Central memory CD4-positive, alpha-beta T cell (primary cell): ENCODE results near the gene DMAC2L.
"Not testable (repeated sequence)": the region's sequence is repeated elsewhere in the genome, so short reads cannot be mapped to it uniquely, and the experiment has no call there.

Source experiments
- DNase-seq: peaks from one replicate; pipeline ENCODE4 v3.0.0; 2022
- total RNA-seq, 3 experiments: gene quantifications; one replicate each; lab custom pipeline; 2026; lab: John Stamatoyannopoulos, UW

The DMAC2L gene
- total RNA-seq: 14.3 to 20.5 (median 16.2) reads per million in 3 experiments

- peak; percentile 86 for DNase-seq
These were observed at the start of gene DMAC2L, which contains the start of gene L2HGDH for GRCh38 chr14:50311972-50312733. TSS of gene DMAC2L (plus strand) at chr14:50312324. CDS start at chr14:50321488, 9,164 bp downstream. TSS of gene L2HGDH (minus strand) at chr14:50312229. CDS start at chr14:50312150, 79 bp downstream.

- DNase-seq: no peak
These were observed 49.3 kb upstream of the DMAC2L start for GRCh38 chr14:50262865-50263264.

- DNase-seq: no peak
These were observed 48.8 kb upstream of the DMAC2L start for GRCh38 chr14:50263321-50263720.

- no peak for DNase-seq
These were observed 47.1 kb upstream of the DMAC2L start for GRCh38 chr14:50265029-50265428.

GRCh38 chr14:50270932-50271331, 41.2 kb upstream of the DMAC2L start:
- no peak for DNase-seq

- no peak for DNase-seq
These were observed 39.6 kb upstream of the DMAC2L start for GRCh38 chr14:50272498-50272897.

- no peak for DNase-seq
These were observed 26.3 kb upstream of the DMAC2L start for GRCh38 chr14:50285861-50286260.

GRCh38 chr14:50288146-50288545, 24.0 kb upstream of the DMAC2L start:
- no peak for DNase-seq

- DNase-seq: no peak
These were observed 21.8 kb upstream of the DMAC2L start for GRCh38 chr14:50290306-50290705.

GRCh38 chr14:50299585-50299984, 12.5 kb upstream of the DMAC2L start:
- no peak for DNase-seq

- DNase-seq: no peak
These were observed 10.2 kb upstream of the DMAC2L start for GRCh38 chr14:50301914-50302313.

- DNase-seq: no peak
These were observed 8.2 kb upstream of the DMAC2L start for GRCh38 chr14:50303744-50304471.

- no peak for DNase-seq
These were observed 3.7 kb upstream of the DMAC2L start for GRCh38 chr14:50308363-50308915.

- no peak for DNase-seq
These were observed 1.7 kb upstream of the DMAC2L start for GRCh38 chr14:50310445-50310844.

GRCh38 chr14:50311337-50311971, 670 bp upstream of the DMAC2L start:
- no peak for DNase-seq

GRCh38 chr14:50312734-50313054, 570 bp downstream of the DMAC2L start:
- peak; percentile 79 for DNase-seq

- not testable (repeated sequence) for DNase-seq
These were observed 2.0 kb downstream of the DMAC2L start for GRCh38 chr14:50314098-50314497.

GRCh38 chr14:50318031-50318626, 6.0 kb downstream of the DMAC2L start:
- DNase-seq: peak; percentile 9

GRCh38 chr14:50319293-50319692, 7.2 kb downstream of the DMAC2L start:
- DNase-seq: no peak

- DNase-seq: no peak
These were observed 7.6 kb downstream of the DMAC2L start for GRCh38 chr14:50319721-50320120.

GRCh38 chr14:50320283-50320682, 8.2 kb downstream of the DMAC2L start:
- DNase-seq: no peak

GRCh38 chr14:50321009-50321660, 9.0 kb downstream of the DMAC2L start:
- DNase-seq: peak; percentile 80
